HepG2 (cell line): ENCODE data around the gene STH. TPM values are rescaled to one million over a fixed set of nuclear protein-coding genes. Genes with fewer than 3 reads are reported as not detected.
A peak's percentile ranks its signal among the peaks of the same experiment; 100 is the strongest.

ENCODE experiments used
- AKAP8 ChIP-seq: sonication (generic); formaldehyde crosslinking; IDR thresholded peaks from 2 replicates; pipeline ENCODE4 v1.5.1; 2020; ENCODE audit warnings: mild to moderate bottlenecking, missing genetic modification reagents
- RAD21 ChIP-seq: fragments of 450-650 bp; formaldehyde crosslinking; IDR thresholded peaks from 2 replicates; pipeline ENCODE4 v1.5.0; 2020; ENCODE audit warnings: mild to moderate bottlenecking
- RBFOX2 ChIP-seq: fragments of 200-400 bp; formaldehyde crosslinking; IDR thresholded peaks from 2 replicates; pipeline ENCODE4 v1.6.1; 2017; ENCODE audit warnings: low read depth, mild to moderate bottlenecking, low read length
- ZFP1 ChIP-seq: IDR thresholded peaks from 2 replicates; pipeline ENCODE4 v1.6.1; 2016
- ZNF33A ChIP-seq: sonication (generic); formaldehyde crosslinking; IDR thresholded peaks from 2 replicates; pipeline ENCODE4 v1.5.1; 2020; ENCODE audit warnings: missing genetic modification reagents, mild to moderate bottlenecking, moderate library complexity, borderline replicate concordance
- ZNF672 ChIP-seq: sonication (generic); formaldehyde crosslinking; IDR thresholded peaks from 2 replicates; pipeline ENCODE4 v1.8.1; 2022; ENCODE audit warnings: missing genetic modification reagents
- ZNF879 ChIP-seq: sonication (generic); formaldehyde crosslinking; IDR thresholded peaks from 2 replicates; pipeline ENCODE4 v1.8.1; 2023; ENCODE audit warnings: missing genetic modification reagents
- ZSCAN30 ChIP-seq: sonication (generic); formaldehyde crosslinking; IDR thresholded peaks from 2 replicates; pipeline ENCODE4 v1.5.0; 2020; ENCODE audit warnings: mild to moderate bottlenecking, missing genetic modification reagents
- polyA plus RNA-seq, 8 experiments: library from polyadenylated mRNA; depleted of rRNA in 3 of 8; stranded (reverse) in 7 of 8; unstranded in 1 of 8; fragments of >200 nt; fragmentation: Illumina TruSeq in 4 of 8; extraction: Trizol in 4 of 8; gene quantifications; 2 replicates each; pipeline versions ENCODE4 v1.2.1 to v1.2.3, GENCODE V29; 2011 to 2016; ENCODE audit warnings: low read depth in 4 of 8, missing spikeins in 1 of 8, mixed read lengths in 1 of 8; ENCODE audit not compliant: insufficient read depth in 1 of 8
- total RNA-seq, 5 experiments: library from RNA; depleted of rRNA; stranded (reverse); fragments of >200 nt; fragmentation: Illumina TruSeq; extraction: Trizol; gene quantifications; 2 replicates each; pipeline ENCODE4 v1.2.3, GENCODE V29; 2016; ENCODE audit warnings: low read depth in 1 of 5
- TF ChIP-seq, protein P1 (sequence below): sonication (generic); formaldehyde crosslinking; IDR thresholded peaks from 2 replicates; pipeline ENCODE4 v1.5.0; 2020; ENCODE audit warnings: mild to moderate bottlenecking, missing genetic modification reagents
- TF ChIP-seq, protein P2 (sequence below): sonication (generic); formaldehyde crosslinking; IDR thresholded peaks from 2 replicates; pipeline ENCODE4 v1.4.0; 2020; ENCODE audit warnings: missing genetic modification reagents, borderline replicate concordance
- TF ChIP-seq, protein P3 (sequence below): IDR thresholded peaks from 2 replicates; pipeline ENCODE4 v1.6.1; 2016; ENCODE audit warnings: mild to moderate bottlenecking
- TF ChIP-seq, protein P4 (sequence below): fragments of 450-650 bp; IDR thresholded peaks from 2 replicates; pipeline ENCODE4 v1.6.1; 2017
- TF ChIP-seq, protein P5 (sequence below): sonication (generic); formaldehyde crosslinking; IDR thresholded peaks from 2 replicates; pipeline ENCODE4 v1.4.0; 2020; ENCODE audit warnings: missing genetic modification reagents
- TF ChIP-seq, protein P6 (sequence below): sonication (generic); formaldehyde crosslinking; conservative IDR thresholded peaks from 2 replicates; pipeline ENCODE4 v1.8.0; 2022; ENCODE audit warnings: low read depth, missing genetic modification reagents

Gene STH
- total and polyA plus RNA-seq, 2 of the 13 experiments (the other 11 are each of a cell fraction or from before 2014, with no cell fraction given) = not detected

DNA sequence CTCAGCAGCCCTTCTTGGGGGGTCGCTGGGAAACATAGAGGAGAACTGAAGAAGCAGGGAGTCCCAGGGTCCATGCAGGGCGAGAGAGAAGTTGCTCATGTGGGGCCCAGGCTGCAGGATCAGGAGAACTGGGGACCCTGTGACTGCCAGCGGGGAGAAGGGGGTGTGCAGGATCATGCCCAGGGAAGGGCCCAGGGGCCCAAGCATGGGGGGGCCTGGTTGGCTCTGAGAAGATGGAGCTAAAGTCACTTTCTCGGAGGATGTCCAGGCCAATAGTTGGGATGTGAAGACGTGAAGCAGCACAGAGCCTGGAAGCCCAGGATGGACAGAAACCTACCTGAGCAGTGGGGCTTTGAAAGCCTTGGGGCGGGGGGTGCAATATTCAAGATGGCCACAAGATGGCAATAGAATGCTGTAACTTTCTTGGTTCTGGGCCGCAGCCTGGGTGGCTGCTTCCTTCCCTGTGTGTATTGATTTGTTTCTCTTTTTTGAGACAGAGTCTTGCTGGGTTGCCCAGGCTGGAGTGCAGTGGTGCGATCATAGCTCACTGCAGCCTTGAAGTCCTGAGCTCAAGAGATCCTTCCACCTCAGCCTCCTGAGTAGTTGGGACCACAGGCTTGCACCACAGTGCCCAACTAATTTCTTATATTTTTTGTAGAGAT is 3.4 kb downstream of the STH start (continued):
- TF ChIP-seq, protein P1, sequence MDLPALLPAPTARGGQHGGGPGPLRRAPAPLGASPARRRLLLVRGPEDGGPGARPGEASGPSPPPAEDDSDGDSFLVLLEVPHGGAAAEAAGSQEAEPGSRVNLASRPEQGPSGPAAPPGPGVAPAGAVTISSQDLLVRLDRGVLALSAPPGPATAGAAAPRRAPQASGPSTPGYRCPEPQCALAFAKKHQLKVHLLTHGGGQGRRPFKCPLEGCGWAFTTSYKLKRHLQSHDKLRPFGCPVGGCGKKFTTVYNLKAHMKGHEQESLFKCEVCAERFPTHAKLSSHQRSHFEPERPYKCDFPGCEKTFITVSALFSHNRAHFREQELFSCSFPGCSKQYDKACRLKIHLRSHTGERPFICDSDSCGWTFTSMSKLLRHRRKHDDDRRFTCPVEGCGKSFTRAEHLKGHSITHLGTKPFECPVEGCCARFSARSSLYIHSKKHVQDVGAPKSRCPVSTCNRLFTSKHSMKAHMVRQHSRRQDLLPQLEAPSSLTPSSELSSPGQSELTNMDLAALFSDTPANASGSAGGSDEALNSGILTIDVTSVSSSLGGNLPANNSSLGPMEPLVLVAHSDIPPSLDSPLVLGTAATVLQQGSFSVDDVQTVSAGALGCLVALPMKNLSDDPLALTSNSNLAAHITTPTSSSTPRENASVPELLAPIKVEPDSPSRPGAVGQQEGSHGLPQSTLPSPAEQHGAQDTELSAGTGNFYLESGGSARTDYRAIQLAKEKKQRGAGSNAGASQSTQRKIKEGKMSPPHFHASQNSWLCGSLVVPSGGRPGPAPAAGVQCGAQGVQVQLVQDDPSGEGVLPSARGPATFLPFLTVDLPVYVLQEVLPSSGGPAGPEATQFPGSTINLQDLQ (CRISPR knock-in tag) = peak; percentile 81; the same call in 1 of the 2 replicates
- TF ChIP-seq AKAP8 (CRISPR knock-in tag) = 0 out of 2 replicates have a peak, but pooled peaks have one; percentile 45
- TF ChIP-seq, protein P2, sequence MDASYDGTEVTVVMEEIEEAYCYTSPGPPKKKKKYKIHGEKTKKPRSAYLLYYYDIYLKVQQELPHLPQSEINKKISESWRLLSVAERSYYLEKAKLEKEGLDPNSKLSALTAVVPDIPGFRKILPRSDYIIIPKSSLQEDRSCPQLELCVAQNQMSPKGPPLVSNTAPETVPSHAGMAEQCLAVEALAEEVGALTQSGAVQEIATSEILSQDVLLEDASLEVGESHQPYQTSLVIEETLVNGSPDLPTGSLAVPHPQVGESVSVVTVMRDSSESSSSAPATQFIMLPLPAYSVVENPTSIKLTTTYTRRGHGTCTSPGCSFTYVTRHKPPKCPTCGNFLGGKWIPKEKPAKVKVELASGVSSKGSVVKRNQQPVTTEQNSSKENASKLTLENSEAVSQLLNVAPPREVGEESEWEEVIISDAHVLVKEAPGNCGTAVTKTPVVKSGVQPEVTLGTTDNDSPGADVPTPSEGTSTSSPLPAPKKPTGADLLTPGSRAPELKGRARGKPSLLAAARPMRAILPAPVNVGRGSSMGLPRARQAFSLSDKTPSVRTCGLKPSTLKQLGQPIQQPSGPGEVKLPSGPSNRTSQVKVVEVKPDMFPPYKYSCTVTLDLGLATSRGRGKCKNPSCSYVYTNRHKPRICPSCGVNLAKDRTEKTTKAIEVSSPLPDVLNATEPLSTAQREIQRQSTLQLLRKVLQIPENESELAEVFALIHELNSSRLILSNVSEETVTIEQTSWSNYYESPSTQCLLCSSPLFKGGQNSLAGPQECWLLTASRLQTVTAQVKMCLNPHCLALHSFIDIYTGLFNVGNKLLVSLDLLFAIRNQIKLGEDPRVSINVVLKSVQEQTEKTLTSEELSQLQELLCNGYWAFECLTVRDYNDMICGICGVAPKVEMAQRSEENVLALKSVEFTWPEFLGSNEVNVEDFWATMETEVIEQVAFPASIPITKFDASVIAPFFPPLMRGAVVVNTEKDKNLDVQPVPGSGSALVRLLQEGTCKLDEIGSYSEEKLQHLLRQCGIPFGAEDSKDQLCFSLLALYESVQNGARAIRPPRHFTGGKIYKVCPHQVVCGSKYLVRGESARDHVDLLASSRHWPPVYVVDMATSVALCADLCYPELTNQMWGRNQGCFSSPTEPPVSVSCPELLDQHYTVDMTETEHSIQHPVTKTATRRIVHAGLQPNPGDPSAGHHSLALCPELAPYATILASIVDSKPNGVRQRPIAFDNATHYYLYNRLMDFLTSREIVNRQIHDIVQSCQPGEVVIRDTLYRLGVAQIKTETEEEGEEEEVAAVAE = peak; percentile 52; the same call in 1 of the 2 replicates
- TF ChIP-seq, protein P3, sequence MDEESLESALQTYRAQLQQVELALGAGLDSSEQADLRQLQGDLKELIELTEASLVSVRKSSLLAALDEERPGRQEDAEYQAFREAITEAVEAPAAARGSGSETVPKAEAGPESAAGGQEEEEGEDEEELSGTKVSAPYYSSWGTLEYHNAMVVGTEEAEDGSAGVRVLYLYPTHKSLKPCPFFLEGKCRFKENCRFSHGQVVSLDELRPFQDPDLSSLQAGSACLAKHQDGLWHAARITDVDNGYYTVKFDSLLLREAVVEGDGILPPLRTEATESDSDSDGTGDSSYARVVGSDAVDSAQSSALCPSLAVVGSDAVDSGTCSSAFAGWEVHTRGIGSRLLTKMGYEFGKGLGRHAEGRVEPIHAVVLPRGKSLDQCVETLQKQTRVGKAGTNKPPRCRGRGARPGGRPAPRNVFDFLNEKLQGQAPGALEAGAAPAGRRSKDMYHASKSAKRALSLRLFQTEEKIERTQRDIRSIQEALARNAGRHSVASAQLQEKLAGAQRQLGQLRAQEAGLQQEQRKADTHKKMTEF (CRISPR knock-in tag) = peak; percentile 51; the same call in 1 of the 2 replicates
- TF ChIP-seq RAD21 (CRISPR knock-in tag) = peak; percentile 97
- TF ChIP-seq ZSCAN30 (CRISPR knock-in tag) = no peak
- TF ChIP-seq ZNF672 = no peak
- TF ChIP-seq ZNF879 (CRISPR knock-in tag) = 0 out of 2 replicates have a peak, but pooled peaks have one; percentile 39
- TF ChIP-seq RBFOX2 = no peak
- TF ChIP-seq, protein P4, sequence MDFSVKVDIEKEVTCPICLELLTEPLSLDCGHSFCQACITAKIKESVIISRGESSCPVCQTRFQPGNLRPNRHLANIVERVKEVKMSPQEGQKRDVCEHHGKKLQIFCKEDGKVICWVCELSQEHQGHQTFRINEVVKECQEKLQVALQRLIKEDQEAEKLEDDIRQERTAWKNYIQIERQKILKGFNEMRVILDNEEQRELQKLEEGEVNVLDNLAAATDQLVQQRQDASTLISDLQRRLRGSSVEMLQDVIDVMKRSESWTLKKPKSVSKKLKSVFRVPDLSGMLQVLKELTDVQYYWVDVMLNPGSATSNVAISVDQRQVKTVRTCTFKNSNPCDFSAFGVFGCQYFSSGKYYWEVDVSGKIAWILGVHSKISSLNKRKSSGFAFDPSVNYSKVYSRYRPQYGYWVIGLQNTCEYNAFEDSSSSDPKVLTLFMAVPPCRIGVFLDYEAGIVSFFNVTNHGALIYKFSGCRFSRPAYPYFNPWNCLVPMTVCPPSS = no peak
- TF ChIP-seq ZFP1 (CRISPR knock-in tag) = no peak
- TF ChIP-seq, protein P5, sequence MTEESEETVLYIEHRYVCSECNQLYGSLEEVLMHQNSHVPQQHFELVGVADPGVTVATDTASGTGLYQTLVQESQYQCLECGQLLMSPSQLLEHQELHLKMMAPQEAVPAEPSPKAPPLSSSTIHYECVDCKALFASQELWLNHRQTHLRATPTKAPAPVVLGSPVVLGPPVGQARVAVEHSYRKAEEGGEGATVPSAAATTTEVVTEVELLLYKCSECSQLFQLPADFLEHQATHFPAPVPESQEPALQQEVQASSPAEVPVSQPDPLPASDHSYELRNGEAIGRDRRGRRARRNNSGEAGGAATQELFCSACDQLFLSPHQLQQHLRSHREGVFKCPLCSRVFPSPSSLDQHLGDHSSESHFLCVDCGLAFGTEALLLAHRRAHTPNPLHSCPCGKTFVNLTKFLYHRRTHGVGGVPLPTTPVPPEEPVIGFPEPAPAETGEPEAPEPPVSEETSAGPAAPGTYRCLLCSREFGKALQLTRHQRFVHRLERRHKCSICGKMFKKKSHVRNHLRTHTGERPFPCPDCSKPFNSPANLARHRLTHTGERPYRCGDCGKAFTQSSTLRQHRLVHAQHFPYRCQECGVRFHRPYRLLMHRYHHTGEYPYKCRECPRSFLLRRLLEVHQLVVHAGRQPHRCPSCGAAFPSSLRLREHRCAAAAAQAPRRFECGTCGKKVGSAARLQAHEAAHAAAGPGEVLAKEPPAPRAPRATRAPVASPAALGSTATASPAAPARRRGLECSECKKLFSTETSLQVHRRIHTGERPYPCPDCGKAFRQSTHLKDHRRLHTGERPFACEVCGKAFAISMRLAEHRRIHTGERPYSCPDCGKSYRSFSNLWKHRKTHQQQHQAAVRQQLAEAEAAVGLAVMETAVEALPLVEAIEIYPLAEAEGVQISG (CRISPR knock-in tag) = peak; percentile 55
- TF ChIP-seq ZNF33A = no peak
- TF ChIP-seq, protein P6, sequence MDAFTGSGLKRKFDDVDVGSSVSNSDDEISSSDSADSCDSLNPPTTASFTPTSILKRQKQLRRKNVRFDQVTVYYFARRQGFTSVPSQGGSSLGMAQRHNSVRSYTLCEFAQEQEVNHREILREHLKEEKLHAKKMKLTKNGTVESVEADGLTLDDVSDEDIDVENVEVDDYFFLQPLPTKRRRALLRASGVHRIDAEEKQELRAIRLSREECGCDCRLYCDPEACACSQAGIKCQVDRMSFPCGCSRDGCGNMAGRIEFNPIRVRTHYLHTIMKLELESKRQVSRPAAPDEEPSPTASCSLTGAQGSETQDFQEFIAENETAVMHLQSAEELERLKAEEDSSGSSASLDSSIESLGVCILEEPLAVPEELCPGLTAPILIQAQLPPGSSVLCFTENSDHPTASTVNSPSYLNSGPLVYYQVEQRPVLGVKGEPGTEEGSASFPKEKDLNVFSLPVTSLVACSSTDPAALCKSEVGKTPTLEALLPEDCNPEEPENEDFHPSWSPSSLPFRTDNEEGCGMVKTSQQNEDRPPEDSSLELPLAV (CRISPR knock-in tag) = no peak
